A673 (cell line): Measurements from ENCODE around the gene PKM.

Source experiments
- CTCF ChIP-seq: fragments of 300-800, 200-600 bp; sonication (generic); conservative IDR thresholded peaks from 2 replicates; pipeline ENCODE4 v1.5.1; 2017; ENCODE audit warnings: low read depth, mild to moderate bottlenecking, antibody characterized with exemption, low read length, moderate library complexity, mixed read lengths
- EZH2 ChIP-seq: fragments of 200-600 bp; sonication (generic); IDR thresholded peaks from 2 replicates; pipeline ENCODE4 v1.6.1; 2017; ENCODE audit warnings: borderline replicate concordance, low read depth, mild to moderate bottlenecking, mixed read lengths, antibody characterized with exemption, low read length; ENCODE audit not compliant: poor library complexity, severe bottlenecking

GRCh38 chr15:72202302-72202701 is 28.7 kb downstream of the PKM start:
- TF ChIP-seq CTCF (no peak), EZH2 (no peak)
